Mesenteric fat pad (tissue), 1 donor: ENCODE results near the gene SNRPA1. TPM values are rescaled to one million over a fixed set of nuclear protein-coding genes. Genes with fewer than 3 reads are reported as not detected.

Source experiments
- DNase-seq: peaks from one replicate; pipeline ENCODE4 v3.0.0-alpha.2; 2020; ENCODE audit warnings: low spot score
- total RNA-seq: library from RNA; stranded (reverse); fragmentation: NEBNext Ultra II Directional; extraction: Animal tissue kit (Norgen Biotek cat#: 25700); gene quantifications from one replicate; pipeline ENCODE4 v1.2.1, GENCODE V29; 2021
- donor health status: DM: yes; HTN: yes; CAD: no.

SNRPA1 gene
- total RNA-seq, 1 donor from 2014 or later: 40.8 TPM

DNA sequence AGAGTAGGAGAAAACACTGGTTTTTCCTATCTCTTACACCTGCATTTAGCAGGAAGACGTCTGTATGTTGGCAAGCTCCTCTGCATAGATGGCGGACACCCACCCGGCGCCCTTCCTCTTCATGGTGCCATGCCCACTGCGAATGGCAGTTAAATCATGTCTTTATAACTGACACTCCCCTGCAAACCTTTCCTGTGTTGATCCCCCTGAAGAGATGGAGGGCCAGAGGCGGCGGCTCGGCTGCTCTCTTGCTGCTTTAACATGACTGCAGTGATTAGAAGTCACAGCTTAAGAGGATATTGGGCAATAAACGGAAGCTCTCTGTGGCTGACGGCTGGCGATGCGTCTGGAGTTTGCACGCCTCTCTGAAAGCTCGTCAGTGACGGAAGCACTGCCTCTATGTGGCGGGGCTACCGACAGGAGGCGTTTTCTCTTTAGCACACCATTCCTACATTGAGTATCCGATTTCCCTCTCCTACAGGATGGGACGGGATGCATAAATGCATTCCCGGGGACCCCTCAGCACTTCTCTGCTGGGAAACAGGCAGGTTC is 25.5 kb upstream of the SNRPA1 start:
- DNase-seq: no peak

GRCh38 chr15:101318839-101319238 is 23.8 kb upstream of the SNRPA1 start:
- DNase-seq: peak; percentile 77

GRCh38 chr15:101318147-101318819 is 23.2 kb upstream of the SNRPA1 start:
- DNase-seq: peak; percentile 86

DNA sequence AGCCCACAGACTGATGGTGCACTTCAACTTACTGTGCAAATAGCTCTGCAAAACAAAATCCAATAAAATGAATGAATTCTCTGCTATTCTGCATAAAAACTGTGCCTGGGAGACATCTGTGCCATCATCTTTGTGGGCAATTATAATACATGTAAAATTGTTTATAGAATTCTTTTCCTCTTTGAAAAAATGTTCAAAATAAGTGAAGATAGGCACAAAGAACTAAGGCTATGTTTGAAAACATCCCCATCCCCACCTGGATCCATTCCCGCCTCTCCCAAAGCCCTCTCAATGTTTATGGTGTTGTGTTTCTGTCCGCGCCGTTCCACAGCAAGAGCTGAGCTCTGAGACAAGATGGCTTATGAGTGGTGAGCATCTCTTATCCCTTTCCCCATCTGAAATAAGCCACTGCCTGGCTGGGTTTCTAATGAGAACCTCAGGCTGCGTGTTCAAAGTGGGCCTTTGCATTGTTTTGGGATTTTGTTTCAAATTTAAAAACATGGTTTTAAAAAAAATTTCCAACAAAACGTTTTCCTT is 22.4 kb upstream of the SNRPA1 start:
- peak; percentile 51 for DNase-seq

GRCh38 chr15:101316529-101316928 is 21.5 kb upstream of the SNRPA1 start:
- no peak for DNase-seq

- no peak for DNase-seq
These were observed 20.7 kb upstream of the SNRPA1 start for GRCh38 chr15:101315736-101316135.

GRCh38 chr15:101314336-101315125 is 19.5 kb upstream of the SNRPA1 start:
- DNase-seq: peak; percentile 84

- DNase-seq: peak; percentile 81
These were observed 18.2 kb upstream of the SNRPA1 start for GRCh38 chr15:101313041-101313761.

- DNase-seq: peak; percentile 71
These were observed 15.5 kb upstream of the SNRPA1 start for GRCh38 chr15:101310508-101310907.

- peak; percentile 76 for DNase-seq
These were observed 15.1 kb upstream of the SNRPA1 start for GRCh38 chr15:101310161-101310480.

DNA sequence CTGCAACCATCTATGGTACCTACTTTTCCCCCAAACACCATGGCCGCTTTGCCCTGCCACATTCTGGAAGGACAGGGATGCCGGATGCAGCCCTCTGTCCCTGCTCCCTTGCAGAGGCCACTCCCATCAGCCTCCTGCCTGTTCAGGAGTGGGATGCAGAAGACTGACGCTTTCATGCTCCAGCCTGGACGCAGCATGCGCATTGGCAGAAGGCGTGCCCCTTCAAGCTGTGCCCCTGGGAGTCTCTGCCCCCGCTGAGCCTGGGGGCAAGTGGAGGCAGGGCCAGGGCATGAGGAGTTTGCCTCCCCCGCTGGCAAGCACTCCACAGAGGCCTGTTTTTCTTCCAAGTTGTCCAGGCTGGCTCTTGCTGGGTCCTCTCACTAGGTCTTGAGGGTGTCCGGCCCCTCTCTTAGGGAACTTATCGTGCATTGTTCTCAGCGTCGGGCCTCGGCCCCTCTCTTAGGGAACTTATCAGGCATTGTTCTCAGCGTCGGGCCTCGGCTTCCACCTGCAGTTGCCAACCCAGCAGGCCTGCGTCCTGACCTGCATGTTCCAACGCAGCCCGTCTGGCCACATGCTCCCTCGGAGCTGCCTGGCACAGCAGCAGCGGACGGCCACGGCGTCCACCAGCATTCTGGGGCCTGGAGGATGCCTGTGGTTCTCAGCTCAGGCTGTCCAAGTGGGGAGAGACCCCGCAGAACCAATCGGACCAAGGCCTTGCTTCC is 14.6 kb upstream of the SNRPA1 start:
- DNase-seq: peak; percentile 79

GRCh38 chr15:101308604-101309435 is 13.8 kb upstream of the SNRPA1 start:
- peak; percentile 79 for DNase-seq

DNA sequence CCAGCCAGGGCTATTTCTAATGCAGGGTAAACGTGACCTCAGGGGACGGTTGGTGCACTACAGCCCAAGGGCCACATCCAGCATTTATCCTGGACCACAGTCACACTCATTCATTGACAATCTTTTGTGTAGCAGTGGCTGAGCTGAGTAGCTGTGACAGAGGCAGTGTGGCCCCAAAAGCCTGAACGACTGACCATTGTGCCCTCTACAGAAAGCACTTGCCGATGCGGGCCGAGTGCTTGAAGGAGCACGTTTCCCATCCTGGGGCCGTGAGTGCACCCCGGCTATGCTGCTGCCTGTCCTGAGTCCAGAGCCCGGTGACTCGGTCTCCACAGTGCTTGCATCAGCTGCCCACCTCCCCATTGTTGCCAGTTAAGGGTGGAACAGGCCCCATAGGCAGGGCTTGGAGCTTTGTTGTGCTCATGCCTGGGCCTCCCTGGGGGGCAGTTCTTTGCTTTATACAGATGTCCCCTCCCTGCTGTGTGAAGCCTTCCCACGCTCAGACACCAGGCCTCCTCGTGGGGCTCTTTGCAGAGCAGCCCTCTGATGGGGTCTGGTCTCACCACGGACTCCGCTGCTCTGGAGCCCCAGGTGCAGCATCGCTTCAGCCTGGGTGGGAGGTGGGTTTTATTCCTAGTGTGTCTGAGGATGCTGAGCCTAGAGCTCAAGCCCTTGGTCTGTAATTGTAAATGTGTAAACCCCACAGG is 13.0 kb upstream of the SNRPA1 start:
- DNase-seq: peak; percentile 81

- DNase-seq: peak; percentile 77
These were observed 12.2 kb upstream of the SNRPA1 start for GRCh38 chr15:101307048-101307896.

GRCh38 chr15:101306341-101307047 is 11.4 kb upstream of the SNRPA1 start:
- DNase-seq: peak; percentile 74

DNA sequence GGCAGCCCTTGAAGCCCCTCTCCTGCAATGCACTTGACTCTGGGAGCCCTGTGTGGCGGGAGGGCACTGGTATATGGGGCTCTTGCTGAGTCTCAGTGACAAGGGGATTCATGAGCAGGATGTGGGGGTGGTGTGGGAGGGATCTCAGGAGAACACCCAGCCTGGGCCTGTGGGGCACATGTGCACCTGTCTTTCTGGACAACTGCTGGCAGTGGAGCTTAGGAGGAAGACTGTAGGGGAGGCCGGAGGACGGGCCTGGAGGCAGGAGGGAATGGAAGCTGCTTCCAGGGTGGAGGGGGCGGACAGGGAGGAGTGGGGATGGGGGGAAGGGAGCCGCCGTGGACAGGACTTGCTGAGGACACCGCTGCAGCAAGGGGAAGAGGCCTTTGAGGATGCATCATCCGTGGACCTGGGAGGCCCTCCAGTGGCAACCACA is 10.8 kb upstream of the SNRPA1 start:
- DNase-seq: peak; percentile 79

DNA sequence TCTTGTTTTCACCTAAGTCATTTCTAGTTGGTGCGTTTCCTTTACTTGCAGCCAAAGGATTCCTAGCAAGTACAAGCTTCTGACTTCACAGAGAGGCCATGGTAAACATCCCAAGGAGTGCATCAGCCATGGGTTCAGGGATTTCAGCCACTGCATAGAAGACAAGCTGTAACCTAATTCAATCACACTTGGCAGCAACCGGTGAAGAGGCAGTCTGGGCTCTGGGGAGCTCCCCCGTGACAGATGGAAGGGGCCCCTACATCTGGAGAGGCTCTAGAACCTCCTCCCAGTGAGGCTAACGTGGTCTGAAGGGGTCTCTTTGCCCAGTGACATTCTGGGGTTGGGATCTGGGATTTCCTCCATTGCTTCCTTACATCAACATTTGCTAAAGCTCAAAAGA is 8.4 kb upstream of the SNRPA1 start:
- DNase-seq: no peak
